Gastroesophageal sphincter (tissue), 3 donors: ENCODE data around the gene TMTC2.

Experiments
- POLR2A ChIP-seq, 2 donors: fragments of 450-650 bp; IDR thresholded peaks; one replicate each; pipeline ENCODE4 v1.6.1; 2017; ENCODE audit warnings: antibody characterized with exemption in 2 of 2, mild to moderate bottlenecking in 2 of 2, moderate library complexity in 1 of 2
- TF ChIP-seq, protein P1 (sequence below), 4 experiments: fragments of 200-600 bp in 2 of 4; fragments of 450-650 bp in 2 of 4; sonication (generic) in 1 of 4; IDR thresholded peaks; one replicate each; pipeline ENCODE4 v1.5.1; 2017 to 2019; ENCODE audit warnings: antibody characterized with exemption in 4 of 4, mild to moderate bottlenecking in 2 of 4, moderate library complexity in 2 of 4

- TF ChIP-seq, protein P1, sequence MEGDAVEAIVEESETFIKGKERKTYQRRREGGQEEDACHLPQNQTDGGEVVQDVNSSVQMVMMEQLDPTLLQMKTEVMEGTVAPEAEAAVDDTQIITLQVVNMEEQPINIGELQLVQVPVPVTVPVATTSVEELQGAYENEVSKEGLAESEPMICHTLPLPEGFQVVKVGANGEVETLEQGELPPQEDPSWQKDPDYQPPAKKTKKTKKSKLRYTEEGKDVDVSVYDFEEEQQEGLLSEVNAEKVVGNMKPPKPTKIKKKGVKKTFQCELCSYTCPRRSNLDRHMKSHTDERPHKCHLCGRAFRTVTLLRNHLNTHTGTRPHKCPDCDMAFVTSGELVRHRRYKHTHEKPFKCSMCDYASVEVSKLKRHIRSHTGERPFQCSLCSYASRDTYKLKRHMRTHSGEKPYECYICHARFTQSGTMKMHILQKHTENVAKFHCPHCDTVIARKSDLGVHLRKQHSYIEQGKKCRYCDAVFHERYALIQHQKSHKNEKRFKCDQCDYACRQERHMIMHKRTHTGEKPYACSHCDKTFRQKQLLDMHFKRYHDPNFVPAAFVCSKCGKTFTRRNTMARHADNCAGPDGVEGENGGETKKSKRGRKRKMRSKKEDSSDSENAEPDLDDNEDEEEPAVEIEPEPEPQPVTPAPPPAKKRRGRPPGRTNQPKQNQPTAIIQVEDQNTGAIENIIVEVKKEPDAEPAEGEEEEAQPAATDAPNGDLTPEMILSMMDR (IDR thresholded peaks at IDR 0.05) = no peak
- TF ChIP-seq POLR2A (IDR thresholded peaks at IDR 0.05) = no peak
Observed at GRCh38 chr12:82645414-82645813, 41.3 kb upstream of the TMTC2 start.
